Adrenal gland (tissue), 12 donors: Measurements from ENCODE around the gene BDNF. TPM values are rescaled to one million over a fixed set of nuclear protein-coding genes. Genes with fewer than 3 reads are reported as not detected.

ENCODE experiments used
- DNase-seq, 7 donors: peaks; one replicate each; pipeline ENCODE4 v3.0.0-alpha.2; 2019 to 2020
- H3K27ac ChIP-seq, 5 donors: fragments of 200-600 bp; sonication (generic) in 4 of 5; 1 replicate in 3 of 5; 2 replicates in 2 of 5; pipeline versions ENCODE4 v1.5.1 to v1.8.0; 2016 to 2020; ENCODE audit warnings: mild to moderate bottlenecking in 1 of 5
- H3K27me3 ChIP-seq: fragments of 200-600 bp; 2 replicates; pipeline ENCODE4 v1.8.0; 2021
- H3K36me3 ChIP-seq, 2 donors: fragments of 200-600 bp; replicated peaks in 1 of 2; 1 replicate in 1 of 2; 2 replicates in 1 of 2; pipeline versions ENCODE4 v1.5.1 to v1.8.0; 2018 to 2022
- H3K4me1 ChIP-seq, 2 donors: fragments of 200-600 bp; replicated peaks in 1 of 2; 1 replicate in 1 of 2; 2 replicates in 1 of 2; pipeline versions ENCODE4 v1.5.1 to v1.8.0; 2018 to 2021
- H3K4me3 ChIP-seq, 4 donors: fragments of 200-600 bp; sonication (generic) in 3 of 4; one replicate each; pipeline ENCODE4 v1.5.1; 2016 to 2018
- H3K9me3 ChIP-seq, 3 donors: fragments of 200-600 bp; sonication (generic) in 1 of 3; replicated peaks in 1 of 3; 1 replicate in 2 of 3; 2 replicates in 1 of 3; pipeline versions ENCODE4 v1.5.1 to v1.8.0; 2016 to 2021
- POLR2A ChIP-seq, 2 donors: fragments of 450-650 bp; IDR thresholded peaks; one replicate each; pipeline ENCODE4 v1.6.1; 2017; ENCODE audit warnings: antibody characterized with exemption in 2 of 2, mild to moderate bottlenecking in 2 of 2, moderate library complexity in 1 of 2
- WGBS, 4 donors: extraction: QIAGEN DNeasy Blood & Tissue Kit in 2 of 4; methylation state at CpG; one replicate each; pipeline versions ENCODE4 v1.1.5 to v1.1.7; 2013 to 2017; 5-methylcytosine and 5-hydroxymethylcytosine counted together
- intact Hi-C, 2 donors: fragments of 100-400 bp; cut with DNase I; formaldehyde crosslinking; loops; one replicate each; pipeline versions ENCODE4 v1.14.1 to v1.15.0; 2022 to 2023
- polyA plus RNA-seq, 3 donors: library from polyadenylated mRNA; stranded (reverse); fragments of 200-250 nt in 2 of 3; fragments of 350-450 nt in 1 of 3; fragmentation: Illumina TruSeq in 1 of 3; extraction: RNeasy Lipid Tissue Mini Kit (QIAGEN cat#74804) in 1 of 3; gene quantifications; one replicate each; pipeline ENCODE4 v1.2.3, GENCODE V29; 2013 to 2014
- total RNA-seq, 9 donors: library from RNA; depleted of rRNA in 4 of 9; stranded (reverse); fragments of >200 nt in 4 of 9; fragments of 120-200 nt in 1 of 9; fragmentation: NEBNext Ultra II Directional in 1 of 9; extraction: Animal tissue kit (Norgen Biotek cat#: 25700) in 1 of 9; gene quantifications; one replicate each; pipeline versions ENCODE4 v1.1.0 to v1.2.4, GENCODE V29; 2013 to 2023
- TF ChIP-seq, protein P1 (sequence below), 6 experiments: fragments of 450-650 bp in 4 of 6; fragments of 200-600 bp in 2 of 6; sonication (generic) in 1 of 6; IDR thresholded peaks; 1 replicate in 5 of 6; 2 replicates in 1 of 6; pipeline versions ENCODE4 v1.5.1 to v1.8.0; 2016 to 2021; ENCODE audit warnings: antibody characterized with exemption in 6 of 6, mild to moderate bottlenecking in 2 of 6, moderate library complexity in 1 of 6
- donor health status: healthy with polysubstance abuse.
- donor health status: Bipolar disorder and iron deficiency.
- donor health status: DM: yes; HTN: yes; CAD: no.
- donor health status: DM: no; HTN: no; CAD: no.
- donor health status: DM: no; HTN: no; CAD: no.
- donor health status: DM: yes; HTN: yes; CAD: no.

Gene BDNF
- total and polyA plus RNA-seq, 12 donors = under 0.01 to 0.42 (median 0.21) TPM; not detected in 2

DNA sequence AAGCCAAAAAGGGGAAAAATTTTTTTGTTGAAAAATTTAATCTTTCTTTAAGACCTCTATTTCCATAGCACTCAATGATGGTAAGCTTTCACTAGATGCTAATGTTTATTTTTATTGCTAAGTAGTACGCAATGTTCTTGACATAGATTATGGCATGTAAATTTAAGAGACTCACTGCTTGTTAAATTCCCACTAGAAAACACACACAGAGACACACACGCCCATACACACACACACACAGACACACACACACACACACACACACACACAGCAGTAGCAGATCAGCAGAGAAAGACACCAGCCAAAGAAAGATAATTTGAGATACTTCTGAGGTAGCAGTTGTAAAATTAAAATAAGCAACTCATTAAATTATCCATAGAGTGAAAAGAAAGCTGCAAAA is 16.0 kb upstream of the BDNF start:
- Histone ChIP-seq H3K4me1 (peaks cover 7 to 9% of the 10 kb centered on the region in 2 donors), H3K27me3 (peaks cover 18% of the 10 kb centered on the region), H3K9me3 (no peaks in the 10 kb centered on the region), H3K36me3 (no peaks in the 10 kb centered on the region), H3K27ac (no peak overlapping the region), H3K4me3 (no peak overlapping the region)
- intact Hi-C loops = no loop called here
- no peak for DNase-seq
- TF ChIP-seq, protein P1, sequence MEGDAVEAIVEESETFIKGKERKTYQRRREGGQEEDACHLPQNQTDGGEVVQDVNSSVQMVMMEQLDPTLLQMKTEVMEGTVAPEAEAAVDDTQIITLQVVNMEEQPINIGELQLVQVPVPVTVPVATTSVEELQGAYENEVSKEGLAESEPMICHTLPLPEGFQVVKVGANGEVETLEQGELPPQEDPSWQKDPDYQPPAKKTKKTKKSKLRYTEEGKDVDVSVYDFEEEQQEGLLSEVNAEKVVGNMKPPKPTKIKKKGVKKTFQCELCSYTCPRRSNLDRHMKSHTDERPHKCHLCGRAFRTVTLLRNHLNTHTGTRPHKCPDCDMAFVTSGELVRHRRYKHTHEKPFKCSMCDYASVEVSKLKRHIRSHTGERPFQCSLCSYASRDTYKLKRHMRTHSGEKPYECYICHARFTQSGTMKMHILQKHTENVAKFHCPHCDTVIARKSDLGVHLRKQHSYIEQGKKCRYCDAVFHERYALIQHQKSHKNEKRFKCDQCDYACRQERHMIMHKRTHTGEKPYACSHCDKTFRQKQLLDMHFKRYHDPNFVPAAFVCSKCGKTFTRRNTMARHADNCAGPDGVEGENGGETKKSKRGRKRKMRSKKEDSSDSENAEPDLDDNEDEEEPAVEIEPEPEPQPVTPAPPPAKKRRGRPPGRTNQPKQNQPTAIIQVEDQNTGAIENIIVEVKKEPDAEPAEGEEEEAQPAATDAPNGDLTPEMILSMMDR (IDR thresholded peaks at IDR 0.05) = no peak
- no peak for TF ChIP-seq POLR2A (IDR thresholded peaks at IDR 0.05)
- WGBS, 4 donors = 67 to 81% (median 73%) methylated on average over 2 of the region's 2 CpGs

DNA sequence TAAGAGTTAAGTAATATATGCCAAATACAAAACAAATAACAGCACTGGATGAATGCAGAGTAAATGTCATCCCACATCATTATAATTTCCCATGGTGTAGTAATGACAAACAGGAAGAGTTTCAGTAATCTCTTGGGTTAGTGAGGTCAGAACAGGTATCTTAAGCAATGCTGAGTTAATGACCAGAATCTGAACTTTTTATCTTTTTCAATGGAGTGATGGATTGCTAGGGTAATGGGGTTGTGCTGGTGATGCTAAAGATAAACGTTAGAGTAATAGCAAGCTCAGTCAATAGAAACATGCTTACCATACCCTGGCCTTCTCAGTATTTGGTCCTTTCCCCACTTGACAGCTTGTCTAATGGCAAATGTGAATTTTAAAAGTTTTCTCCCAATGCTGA is 11.5 kb upstream of the BDNF start:
- no peak for TF ChIP-seq POLR2A (IDR thresholded peaks at IDR 0.05)
- TF ChIP-seq, protein P1 (IDR thresholded peaks at IDR 0.05) = no peak
- intact Hi-C loops = no loop called here
- Histone ChIP-seq H3K9me3 (no peaks in the 10 kb centered on the region), H3K4me1 (no peaks in the 10 kb centered on the region), H3K27ac (no peak overlapping the region), H3K4me3 (no peak overlapping the region), H3K36me3 (no peaks in the 10 kb centered on the region), H3K27me3 (peaks cover 7% of the 10 kb centered on the region)
- WGBS, 4 donors = 11 to 33% (median 14%) methylated on average over 1 of the region's 1 CpG
- no peak for DNase-seq

DNA sequence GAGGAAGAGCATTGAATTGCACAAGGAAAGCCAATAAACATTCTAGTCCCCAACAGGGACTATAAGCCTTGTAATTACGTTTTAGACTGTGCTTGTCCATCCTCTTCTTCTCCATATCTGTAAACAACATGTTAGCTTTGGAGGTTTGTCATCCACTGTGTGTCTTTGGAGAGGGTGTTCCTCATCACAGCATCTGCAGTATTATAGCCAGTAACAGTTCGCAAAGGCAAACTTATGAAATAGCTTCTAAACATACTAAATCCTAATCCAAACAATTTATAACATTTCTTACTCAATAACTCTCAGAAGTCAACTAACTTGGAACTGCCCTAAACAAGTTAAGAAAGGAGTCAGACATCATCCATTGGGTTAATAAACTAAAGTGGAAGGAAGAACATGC is 10.3 kb upstream of the BDNF start:
- Histone ChIP-seq H3K9me3 (no peaks in the 10 kb centered on the region), H3K27ac (no peak overlapping the region), H3K4me1 (no peaks in the 10 kb centered on the region), H3K36me3 (no peaks in the 10 kb centered on the region), H3K27me3 (peaks cover 7% of the 10 kb centered on the region), H3K4me3 (no peak overlapping the region)
- no peak for TF ChIP-seq POLR2A (IDR thresholded peaks at IDR 0.05)
- 53 to 68% (median 58%) methylated on average over 2 of the region's 2 CpGs for WGBS, 4 donors
- DNase-seq = no peak
- intact Hi-C loops = no loop called here

DNA sequence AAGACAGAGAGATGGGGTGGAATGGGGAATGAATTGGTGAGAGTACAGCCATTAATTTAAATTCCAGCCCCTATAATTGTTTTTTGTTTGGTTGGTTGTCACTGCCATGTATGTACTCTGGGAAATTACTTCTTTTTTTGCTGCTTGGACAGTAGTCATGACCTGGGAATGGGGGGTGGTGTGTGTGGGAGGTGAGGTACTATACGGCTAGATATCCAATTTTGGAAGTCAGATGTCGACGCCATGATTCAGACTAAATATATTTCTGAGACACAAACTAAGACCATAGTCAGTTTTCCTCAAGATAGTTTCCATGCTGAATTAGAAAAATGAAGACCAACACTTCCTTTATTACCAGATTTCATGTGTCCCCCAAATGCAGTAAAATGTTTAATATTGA is 7.4 kb upstream of the BDNF start:
- Histone ChIP-seq H3K9me3 (no peaks in the 10 kb centered on the region), H3K4me1 (no peaks in the 10 kb centered on the region), H3K27me3 (no peaks in the 10 kb centered on the region), H3K4me3 (no peak overlapping the region), H3K36me3 (no peaks in the 10 kb centered on the region), H3K27ac (no peak overlapping the region)
- intact Hi-C loops = no loop called here
- 86 to 91% (median 87%) methylated on average over 3 of the region's 3 CpGs for WGBS, 4 donors
- TF ChIP-seq, protein P1 (IDR thresholded peaks at IDR 0.05) = no peak
- TF ChIP-seq POLR2A (IDR thresholded peaks at IDR 0.05) = no peak
- no peak for DNase-seq
